ENCODE measurements around the gene B4GALNT3.

The B4GALNT3 gene

DNA sequence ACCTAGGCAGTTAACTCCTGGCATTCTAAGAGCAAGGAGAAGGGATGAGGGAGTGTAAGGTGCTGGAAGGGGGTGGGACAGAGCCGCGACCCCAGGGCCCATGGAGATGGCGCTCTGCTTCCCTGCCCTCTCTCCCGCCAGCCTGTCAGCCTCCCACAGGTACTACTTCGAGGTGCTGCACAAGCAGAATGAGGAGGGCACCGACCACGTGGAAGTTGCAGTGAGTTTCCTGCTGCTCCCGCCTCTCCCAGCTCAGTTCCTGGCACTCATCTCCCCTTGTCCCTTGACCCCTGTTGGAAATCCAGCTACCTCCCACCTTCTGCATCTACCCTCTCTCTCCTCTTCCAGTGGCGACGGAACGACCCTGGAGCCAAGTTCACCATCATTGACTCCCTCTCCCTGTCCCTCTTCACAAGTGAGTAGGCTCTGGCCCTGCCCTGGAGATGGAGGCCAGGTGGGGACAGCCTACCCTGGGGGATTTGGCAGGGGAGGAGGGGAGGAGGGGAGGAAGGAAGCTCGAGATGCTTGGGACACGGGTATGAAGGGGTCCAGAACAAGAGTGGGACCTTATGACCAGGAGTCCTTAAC lies 88.2 kb downstream of the B4GALNT3 start:
- H3K9ac ChIP-seq (ENCODE audit: insufficient read length) = no peak overlapping the region
- no peaks in the 10 kb centered on the region for H3K36me3 ChIP-seq (ENCODE audit: insufficient read depth, low read length)
- no peak overlapping the region for H3K27ac ChIP-seq
- no peaks in the 10 kb centered on the region for H3K9me3 ChIP-seq (ENCODE audit: low read depth, low read length)
- TF ChIP-seq EZH2 (IDR thresholded peaks at IDR 0.05) = no peak
- TF ChIP-seq FOXP2 (optimal IDR thresholded peaks at IDR 0.05; ENCODE audit: control extremely low read depth, extremely low read length, insufficient read depth) = no peak
- no peak for TF ChIP-seq POLR2AphosphoS5 (IDR thresholded peaks at IDR 0.05; ENCODE audit: borderline replicate concordance, low read depth, low read length)
- H3K4me3 ChIP-seq = no peak overlapping the region
- DNase-seq (ENCODE audit: low read depth, low spot score) = no peak

DNA sequence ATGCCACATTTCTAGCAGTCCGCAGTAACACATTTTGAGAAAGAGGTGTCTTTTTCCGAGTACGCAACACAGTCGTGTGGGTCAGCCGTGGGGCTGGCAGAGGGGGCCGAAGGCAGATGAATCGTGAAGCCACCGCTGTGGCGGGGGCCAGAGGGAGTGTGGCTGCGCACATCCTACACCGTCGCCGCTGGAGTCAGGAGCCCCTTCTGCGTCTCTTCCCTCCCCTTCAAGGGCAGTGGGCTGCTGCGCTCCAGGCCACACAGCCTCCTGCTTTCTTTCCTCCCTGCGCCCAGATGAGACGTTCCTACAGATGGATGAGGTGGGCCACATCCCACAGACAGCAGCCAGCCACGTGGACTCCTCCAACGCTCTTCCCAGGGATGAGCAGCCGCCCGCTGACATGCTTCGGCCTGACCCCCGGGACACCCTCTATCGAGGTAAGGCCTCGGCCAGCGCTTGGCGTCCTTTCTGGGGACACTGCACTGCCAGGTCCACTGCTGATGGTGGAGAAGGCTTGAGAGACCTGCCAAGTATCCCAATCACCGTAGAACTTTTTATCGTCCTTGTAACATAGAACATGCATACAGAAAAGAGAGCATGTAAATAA lies 89.8 kb downstream of the B4GALNT3 start:
- TF ChIP-seq FOXP2 (optimal IDR thresholded peaks at IDR 0.05; ENCODE audit: control extremely low read depth, extremely low read length, insufficient read depth) (no peak), POLR2AphosphoS5 (IDR thresholded peaks at IDR 0.05; ENCODE audit: borderline replicate concordance, low read depth, low read length) (no peak), EZH2 (IDR thresholded peaks at IDR 0.05) (no peak)
- Histone ChIP-seq H3K9ac (ENCODE audit: insufficient read length) (no peak overlapping the region), H3K27ac (no peak overlapping the region), H3K4me3 (no peak overlapping the region), H3K9me3 (ENCODE audit: low read depth, low read length) (no peaks in the 10 kb centered on the region), H3K36me3 (ENCODE audit: insufficient read depth, low read length) (no peaks in the 10 kb centered on the region)
- no peak for DNase-seq (ENCODE audit: low read depth, low spot score)

DNA sequence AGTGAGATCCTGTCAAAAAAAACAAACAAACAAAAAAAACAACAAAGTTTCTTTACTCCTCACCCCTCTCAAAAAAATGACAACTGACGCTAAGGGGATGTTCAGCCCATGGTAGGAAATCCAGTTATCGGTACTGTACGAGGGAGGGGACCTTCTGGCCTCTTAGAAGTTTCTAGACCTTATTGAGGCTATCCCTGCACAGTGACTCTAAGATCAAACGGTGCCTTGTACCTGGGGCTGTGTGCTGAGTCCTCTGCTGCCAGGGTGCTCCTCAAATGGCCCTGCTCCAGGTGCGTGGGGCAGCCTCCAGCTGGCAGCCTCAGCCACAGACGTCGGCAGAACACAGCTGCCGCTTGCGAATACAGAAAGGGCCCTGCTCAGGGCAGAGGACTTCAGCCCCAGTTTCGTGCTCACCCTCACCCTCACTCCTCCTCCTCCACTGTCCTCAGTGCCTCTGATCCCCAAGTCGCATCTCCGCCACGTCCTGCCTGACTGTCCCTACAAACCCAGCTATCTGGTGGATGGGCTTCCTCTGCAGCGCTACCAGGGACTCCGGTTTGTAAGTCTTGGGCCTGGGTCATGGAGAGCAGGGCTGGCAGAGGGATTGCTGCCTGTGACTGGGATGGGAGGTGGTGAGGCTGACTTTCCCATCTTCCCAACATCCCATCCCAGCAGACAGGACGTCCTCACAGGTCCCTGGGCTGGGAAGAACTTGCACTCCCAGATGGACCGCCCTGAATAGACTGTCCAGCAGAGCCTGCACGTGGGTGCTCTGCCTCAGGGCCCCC lies 90.9 kb downstream of the B4GALNT3 start:
- TF ChIP-seq POLR2AphosphoS5 (IDR thresholded peaks at IDR 0.05; ENCODE audit: borderline replicate concordance, low read depth, low read length) (no peak), FOXP2 (optimal IDR thresholded peaks at IDR 0.05; ENCODE audit: control extremely low read depth, extremely low read length, insufficient read depth) (no peak), EZH2 (IDR thresholded peaks at IDR 0.05) (no peak)

DNA sequence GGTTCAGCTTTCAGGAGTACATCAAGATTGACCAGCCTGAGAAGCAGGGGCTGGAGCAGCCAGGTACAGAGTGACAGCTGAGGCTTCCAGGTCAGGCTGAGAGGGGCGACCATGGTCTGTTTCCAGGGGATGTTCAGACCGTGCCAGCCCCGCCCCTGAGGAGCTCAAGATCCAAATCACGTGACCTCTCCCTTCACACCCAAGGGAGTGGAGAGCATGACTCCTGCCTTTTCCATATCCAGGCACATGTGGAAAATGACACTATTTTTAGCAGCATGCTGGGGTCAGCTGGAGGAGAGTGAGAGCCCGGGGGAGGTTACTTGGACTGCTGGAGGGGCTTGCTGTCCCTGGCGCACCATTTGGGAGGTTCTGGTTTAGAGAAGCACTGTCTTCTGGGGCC lies 92.7 kb downstream of the B4GALNT3 start:
- no peak for DNase-seq (ENCODE audit: low read depth, low spot score)
- H3K9ac ChIP-seq (ENCODE audit: insufficient read length) = no peak overlapping the region
- no peak overlapping the region for H3K27ac ChIP-seq
- TF ChIP-seq FOXP2 (optimal IDR thresholded peaks at IDR 0.05; ENCODE audit: control extremely low read depth, extremely low read length, insufficient read depth) (no peak), EZH2 (IDR thresholded peaks at IDR 0.05) (no peak), POLR2AphosphoS5 (IDR thresholded peaks at IDR 0.05; ENCODE audit: borderline replicate concordance, low read depth, low read length) (no peak)
- no peaks in the 10 kb centered on the region for H3K9me3 ChIP-seq (ENCODE audit: low read depth, low read length)
- no peak overlapping the region for H3K4me3 ChIP-seq
- H3K36me3 ChIP-seq (ENCODE audit: insufficient read depth, low read length) = no peaks in the 10 kb centered on the region

More for the DNA sequence above, 90.9 kb downstream of the B4GALNT3 start:
- Histone ChIP-seq H3K27ac (no peak overlapping the region), H3K4me3 (no peak overlapping the region), H3K9ac (ENCODE audit: insufficient read length) (no peak overlapping the region), H3K36me3 (ENCODE audit: insufficient read depth, low read length) (no peaks in the 10 kb centered on the region), H3K9me3 (ENCODE audit: low read depth, low read length) (no peaks in the 10 kb centered on the region)
- no peak for DNase-seq (ENCODE audit: low read depth, low spot score)

DNA sequence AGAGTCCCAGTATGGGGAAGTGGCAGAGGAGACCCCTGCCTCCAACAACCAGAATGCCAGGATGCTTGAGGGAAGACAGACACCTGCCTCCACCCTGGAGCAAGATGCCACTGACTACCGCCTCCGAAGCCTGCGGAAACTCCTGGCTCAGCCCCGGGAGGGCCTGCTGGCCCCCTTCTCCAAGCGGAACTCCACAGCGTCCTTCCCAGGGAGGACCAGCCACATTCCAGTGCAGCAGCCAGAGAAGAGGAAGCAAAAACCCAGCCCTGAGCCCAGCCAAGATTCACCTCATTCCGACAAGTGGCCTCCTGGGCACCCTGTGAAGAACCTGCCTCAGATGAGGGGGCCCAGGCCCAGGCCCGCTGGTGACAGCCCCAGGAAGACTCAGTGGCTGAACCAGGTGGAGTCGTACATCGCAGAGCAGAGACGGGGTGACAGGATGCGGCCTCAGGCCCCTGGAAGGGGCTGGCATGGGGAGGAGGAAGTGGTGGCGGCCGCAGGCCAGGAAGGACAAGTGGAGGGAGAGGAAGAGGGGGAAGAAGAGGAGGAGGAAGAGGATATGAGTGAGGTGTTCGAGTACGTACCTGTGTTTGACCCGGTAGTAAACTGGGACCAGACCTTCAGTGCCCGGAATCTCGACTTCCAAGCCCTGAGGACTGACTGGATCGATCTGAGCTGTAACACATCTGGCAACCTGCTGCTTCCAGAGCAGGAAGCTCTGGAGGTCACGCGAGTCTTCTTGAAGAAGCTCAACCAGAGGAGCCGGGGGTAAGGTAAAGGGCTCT lies 93.7 kb downstream of the B4GALNT3 start:
- no peak overlapping the region for H3K27ac ChIP-seq
- TF ChIP-seq EZH2 (IDR thresholded peaks at IDR 0.05) (no peak), FOXP2 (optimal IDR thresholded peaks at IDR 0.05; ENCODE audit: control extremely low read depth, extremely low read length, insufficient read depth) (no peak), POLR2AphosphoS5 (IDR thresholded peaks at IDR 0.05; ENCODE audit: borderline replicate concordance, low read depth, low read length) (no peak)
- no peaks in the 10 kb centered on the region for H3K36me3 ChIP-seq (ENCODE audit: insufficient read depth, low read length)
- no peak overlapping the region for H3K9ac ChIP-seq (ENCODE audit: insufficient read length)
- H3K9me3 ChIP-seq (ENCODE audit: low read depth, low read length) = no peaks in the 10 kb centered on the region
- H3K4me3 ChIP-seq = no peak overlapping the region
- DNase-seq (ENCODE audit: low read depth, low spot score) = no peak

DNA sequence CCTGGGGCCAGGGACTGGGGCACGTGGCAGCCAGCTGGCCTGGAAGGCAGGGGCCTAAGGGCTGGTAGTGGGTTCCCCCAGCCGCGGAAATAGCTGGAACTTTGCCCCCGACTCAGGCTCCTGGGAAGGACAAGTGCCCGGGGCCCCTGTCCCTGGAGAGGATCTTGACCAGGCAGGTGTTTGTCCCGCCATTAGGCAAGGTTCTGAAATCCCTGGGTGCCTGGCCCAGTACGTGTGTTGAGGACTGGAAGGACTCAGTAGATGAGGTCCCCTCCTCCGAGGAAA lies 94.2 kb downstream of the B4GALNT3 start:
- Histone ChIP-seq H3K27ac (no peak overlapping the region), H3K9me3 (ENCODE audit: low read depth, low read length) (no peaks in the 10 kb centered on the region), H3K36me3 (ENCODE audit: insufficient read depth, low read length) (no peaks in the 10 kb centered on the region), H3K9ac (ENCODE audit: insufficient read length) (no peak overlapping the region), H3K4me3 (no peak overlapping the region)
- no peak for DNase-seq (ENCODE audit: low read depth, low spot score)
- TF ChIP-seq POLR2AphosphoS5 (IDR thresholded peaks at IDR 0.05; ENCODE audit: borderline replicate concordance, low read depth, low read length) (no peak), FOXP2 (optimal IDR thresholded peaks at IDR 0.05; ENCODE audit: control extremely low read depth, extremely low read length, insufficient read depth) (no peak), EZH2 (IDR thresholded peaks at IDR 0.05) (no peak)

DNA sequence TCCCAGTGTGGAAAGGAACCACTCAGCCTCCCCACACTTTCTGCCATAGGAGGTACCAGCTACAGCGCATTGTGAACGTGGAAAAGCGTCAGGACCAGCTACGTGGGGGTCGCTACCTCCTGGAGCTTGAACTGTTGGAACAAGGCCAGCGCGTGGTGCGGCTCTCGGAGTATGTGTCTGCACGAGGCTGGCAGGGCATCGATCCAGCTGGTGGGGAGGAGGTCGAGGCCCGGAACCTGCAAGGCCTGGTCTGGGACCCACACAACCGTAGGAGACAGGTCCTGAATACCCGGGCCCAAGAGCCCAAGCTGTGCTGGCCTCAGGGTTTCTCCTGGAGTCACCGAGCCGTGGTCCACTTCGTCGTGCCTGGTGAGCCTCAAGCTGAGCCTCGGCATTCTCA lies 96.8 kb downstream of the B4GALNT3 start:
- no peak for DNase-seq (ENCODE audit: low read depth, low spot score)
- Histone ChIP-seq H3K9ac (ENCODE audit: insufficient read length) (no peak overlapping the region), H3K4me3 (no peak overlapping the region), H3K27ac (no peak overlapping the region), H3K9me3 (ENCODE audit: low read depth, low read length) (no peaks in the 10 kb centered on the region), H3K36me3 (ENCODE audit: insufficient read depth, low read length) (no peaks in the 10 kb centered on the region)
- TF ChIP-seq FOXP2 (optimal IDR thresholded peaks at IDR 0.05; ENCODE audit: control extremely low read depth, extremely low read length, insufficient read depth) (no peak), EZH2 (IDR thresholded peaks at IDR 0.05) (no peak), POLR2AphosphoS5 (IDR thresholded peaks at IDR 0.05; ENCODE audit: borderline replicate concordance, low read depth, low read length) (no peak)

DNA sequence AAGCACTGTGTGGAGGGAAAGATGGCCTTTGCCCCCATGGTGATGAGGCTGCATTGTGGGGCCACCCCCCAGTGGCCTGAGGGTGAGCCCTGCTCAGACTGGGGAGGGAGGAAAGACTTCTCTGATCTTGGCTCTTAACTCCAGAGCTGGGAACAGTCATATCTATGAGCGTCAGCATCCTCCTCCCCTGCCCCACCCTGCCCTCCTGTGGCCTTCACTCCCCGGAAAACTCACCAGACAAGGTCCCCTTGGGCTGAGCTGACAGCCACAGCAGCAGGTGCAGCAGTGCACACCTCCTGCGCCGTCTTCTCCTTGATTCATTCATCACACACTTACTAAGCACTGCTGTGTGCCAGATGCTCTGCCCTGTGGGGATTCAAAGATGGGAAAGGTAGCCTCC lies 98.8 kb downstream of the B4GALNT3 start:
- no peak for TF ChIP-seq POLR2AphosphoS5 (IDR thresholded peaks at IDR 0.05; ENCODE audit: borderline replicate concordance, low read depth, low read length)
- TF ChIP-seq EZH2 (IDR thresholded peaks at IDR 0.05) = no peak
- TF ChIP-seq FOXP2 (optimal IDR thresholded peaks at IDR 0.05; ENCODE audit: control extremely low read depth, extremely low read length, insufficient read depth) = no peak
- no peak overlapping the region for H3K27ac ChIP-seq
- no peaks in the 10 kb centered on the region for H3K36me3 ChIP-seq (ENCODE audit: insufficient read depth, low read length)
- H3K9me3 ChIP-seq (ENCODE audit: low read depth, low read length) = no peaks in the 10 kb centered on the region
- H3K4me3 ChIP-seq = no peak overlapping the region
- H3K9ac ChIP-seq (ENCODE audit: insufficient read length) = no peak overlapping the region
- DNase-seq (ENCODE audit: low read depth, low spot score) = no peak

Measured in SK-N-MC (cell line).